ENCODE measurements around the gene CFAP221. TPM values are rescaled to one million over a fixed set of nuclear protein-coding genes. Genes with fewer than 3 reads are reported as not detected.
A peak's percentile ranks its signal among the peaks of the same experiment; 100 is the strongest.

CFAP221 gene
- polyA plus RNA-seq, 4 donors: 22.7 to 30.6 (median 28.4) TPM

GRCh38 chr2:119638685-119639554 is 94.7 kb downstream of the CFAP221 start:
- DNase-seq (ENCODE audit: low read depth in 4 of 4, low spot score in 3 of 4): no peak

GRCh38 chr2:119641562-119642258 is 97.5 kb downstream of the CFAP221 start:
- DNase-seq (ENCODE audit: low read depth in 4 of 4, low spot score in 3 of 4): peak; percentile 56 to 66 (median 64)

- no peak for DNase-seq (ENCODE audit: low read depth in 4 of 4, low spot score in 3 of 4)
Measured at GRCh38 chr2:119644186-119644585, 99.9 kb downstream of the CFAP221 start.

DNA sequence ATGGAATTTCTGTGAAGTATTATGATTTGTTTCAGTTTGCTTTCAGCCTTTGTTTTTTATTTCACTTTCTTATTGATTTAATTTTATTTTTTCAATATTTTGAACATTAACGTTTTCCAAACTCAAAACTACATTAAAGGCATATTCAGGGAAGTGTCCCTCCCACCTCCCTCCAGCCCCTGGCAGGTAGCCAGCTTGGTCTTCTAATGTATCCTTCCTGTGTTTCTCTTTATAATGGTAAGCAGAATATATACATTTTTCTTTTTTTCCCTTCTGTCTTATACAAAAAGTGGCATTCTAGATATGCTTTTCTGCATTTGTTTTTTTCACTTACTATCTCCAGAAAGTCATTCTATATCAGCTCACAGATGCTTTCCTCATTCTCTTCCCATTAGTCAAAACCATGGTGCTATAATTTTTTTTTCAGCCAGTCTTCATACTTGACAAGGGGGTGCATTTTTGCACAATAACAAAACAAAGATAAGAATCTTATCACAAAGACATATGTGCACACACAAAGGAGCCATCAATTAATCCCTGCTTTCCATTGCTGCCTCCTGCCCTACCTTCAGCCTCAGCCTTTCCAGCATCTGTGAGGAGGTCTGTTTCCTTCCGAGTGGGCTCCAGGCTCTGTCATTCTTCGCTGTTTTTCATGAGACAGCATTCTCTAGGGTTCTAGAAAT is 101.1 kb downstream of the CFAP221 start:
- DNase-seq (ENCODE audit: low read depth in 4 of 4, low spot score in 3 of 4): no peak

DNA sequence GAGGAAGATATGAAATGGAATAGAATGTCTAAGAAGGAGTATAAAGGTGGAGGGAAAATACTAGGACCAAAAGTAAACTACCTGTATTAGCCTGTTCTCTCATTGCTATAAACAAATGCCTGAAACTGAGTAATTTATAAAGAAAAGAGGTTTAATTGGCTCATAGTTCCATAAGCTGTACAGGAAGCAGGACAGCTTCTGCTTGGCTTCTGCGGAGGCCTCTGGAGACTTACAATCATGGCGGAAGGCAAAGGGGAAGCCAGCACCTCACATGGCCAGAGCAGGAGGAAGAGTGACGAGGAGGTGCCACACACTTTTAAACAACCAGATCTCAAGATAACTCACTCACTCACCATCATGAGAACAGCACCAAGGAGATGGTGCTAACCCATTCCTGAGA is 101.9 kb downstream of the CFAP221 start:
- no peak for DNase-seq (ENCODE audit: low read depth in 4 of 4, low spot score in 3 of 4)

DNA sequence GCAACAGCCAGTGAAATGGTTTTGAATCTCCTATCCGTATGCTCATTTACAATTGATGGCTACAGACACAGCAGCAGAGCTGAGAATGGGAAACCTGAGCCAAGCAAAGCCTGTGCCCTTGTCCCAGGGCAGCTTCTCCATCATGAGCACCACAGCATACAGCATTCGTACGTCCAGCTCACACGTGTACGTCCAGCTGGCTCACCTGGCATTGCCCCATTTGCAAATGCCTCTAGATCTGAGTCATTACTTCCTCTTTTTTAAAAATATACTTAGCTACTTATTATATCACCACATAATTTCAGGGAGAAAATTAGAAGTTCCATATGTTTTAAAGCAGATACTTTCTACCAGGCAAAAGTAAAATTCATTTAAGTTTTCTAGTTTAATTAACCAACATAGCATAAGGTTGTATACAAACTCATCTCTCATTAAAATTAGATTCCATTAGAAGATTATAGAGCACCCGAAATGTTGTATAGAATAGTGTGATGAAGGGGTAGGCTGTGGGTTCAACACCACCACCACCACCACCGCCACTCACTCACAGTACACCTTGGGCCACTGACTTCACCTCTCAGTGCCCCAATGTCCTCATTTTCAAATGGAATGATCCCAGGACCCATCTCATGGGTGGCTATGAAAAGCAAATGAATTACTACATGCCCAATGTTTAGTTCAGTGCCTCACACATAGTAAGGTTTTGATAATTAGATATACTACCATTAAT is 103.4 kb downstream of the CFAP221 start:
- DNase-seq (ENCODE audit: low read depth in 4 of 4, low spot score in 3 of 4): no peak

DNA sequence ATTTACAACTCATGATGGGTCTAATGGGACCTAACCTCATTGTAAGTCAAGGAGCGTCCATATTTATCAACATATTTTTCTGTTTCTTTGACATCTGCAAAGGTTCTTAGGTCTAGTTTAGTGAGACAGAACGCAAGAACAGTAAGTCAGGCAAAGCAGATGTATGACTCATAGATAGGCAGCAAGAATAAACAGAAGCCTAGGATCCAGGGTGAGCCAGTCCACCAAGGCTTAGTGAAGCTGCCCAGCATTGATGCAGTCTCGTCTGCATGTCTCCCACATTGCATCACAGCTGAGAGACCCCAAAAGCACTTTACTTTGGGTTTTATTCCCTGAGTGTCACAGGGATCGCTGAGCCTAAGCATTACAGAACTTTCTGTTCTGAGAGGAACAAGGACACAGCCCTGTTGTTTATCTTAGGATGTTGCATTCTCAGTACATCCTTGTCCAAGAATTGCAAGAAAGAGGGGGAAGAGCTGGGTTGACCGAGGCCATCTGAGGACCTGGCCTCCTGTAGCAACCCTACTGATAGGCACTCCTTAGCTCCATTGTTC is 105.2 kb downstream of the CFAP221 start:
- no peak for DNase-seq (ENCODE audit: low read depth in 4 of 4, low spot score in 3 of 4)

GRCh38 chr2:119650206-119650605 is 106.0 kb downstream of the CFAP221 start:
- no peak for DNase-seq (ENCODE audit: low read depth in 4 of 4, low spot score in 3 of 4)

- DNase-seq (ENCODE audit: low read depth in 4 of 4, low spot score in 3 of 4): no peak
Measured at GRCh38 chr2:119650846-119651370, 106.7 kb downstream of the CFAP221 start.

DNA sequence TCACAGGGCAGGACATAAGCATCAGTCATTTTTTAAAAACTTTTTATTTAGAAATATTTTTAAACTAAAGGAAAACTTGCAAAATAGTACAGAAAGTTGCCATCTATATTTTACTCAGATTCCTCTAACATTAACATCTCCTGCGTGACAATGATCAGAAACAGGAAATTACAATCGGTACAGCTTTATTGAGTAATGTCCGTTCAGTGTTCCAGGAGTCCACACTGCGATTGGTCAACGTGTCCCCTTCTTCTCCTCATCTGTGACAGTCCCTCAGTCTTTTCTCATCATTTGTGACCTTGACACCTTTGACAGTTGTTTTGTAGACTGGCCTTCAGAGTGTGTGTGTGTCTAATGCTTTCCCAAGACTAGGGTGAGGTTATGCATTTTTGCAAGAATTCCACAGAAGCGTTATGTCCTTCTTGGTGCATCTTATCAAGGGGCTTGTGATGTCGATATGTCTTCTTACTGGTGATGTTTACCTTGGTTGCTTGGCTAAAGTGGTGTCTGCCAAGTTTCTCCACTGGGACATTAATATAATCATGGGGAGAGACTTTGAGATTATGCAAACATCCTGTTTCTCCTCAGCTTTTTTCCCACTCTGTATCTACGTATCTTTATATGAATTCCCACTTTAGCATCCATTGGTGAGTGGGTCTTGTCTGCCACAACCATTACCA is 113.4 kb downstream of the CFAP221 start:
- DNase-seq (ENCODE audit: low read depth in 4 of 4, low spot score in 3 of 4): no peak

- DNase-seq (ENCODE audit: low read depth in 4 of 4, low spot score in 3 of 4): no peak
Measured at GRCh38 chr2:119659601-119660342, 115.5 kb downstream of the CFAP221 start.

GRCh38 chr2:119660343-119660658 is 116.1 kb downstream of the CFAP221 start:
- DNase-seq (ENCODE audit: low read depth in 4 of 4, low spot score in 3 of 4): no peak

DNA sequence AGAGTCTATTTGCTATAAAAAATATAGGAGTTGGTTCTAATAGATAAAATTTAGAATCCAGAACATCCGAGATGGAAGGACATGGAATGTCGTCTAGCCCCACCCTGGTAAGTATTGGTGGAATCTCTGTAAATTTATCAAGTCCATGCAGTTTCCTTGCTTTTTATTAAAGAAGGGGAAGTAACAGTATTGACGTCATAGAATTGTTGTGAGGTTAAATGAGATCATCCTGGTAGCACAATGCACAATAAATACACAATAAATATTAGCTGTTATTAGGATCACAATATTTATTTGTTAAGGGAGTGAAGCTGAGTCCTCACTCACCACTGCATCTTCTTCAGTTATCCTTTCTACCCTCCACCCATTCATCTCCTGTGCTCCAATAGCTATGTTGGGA is 118.0 kb downstream of the CFAP221 start:
- no peak for DNase-seq (ENCODE audit: low read depth in 4 of 4, low spot score in 3 of 4)

DNA sequence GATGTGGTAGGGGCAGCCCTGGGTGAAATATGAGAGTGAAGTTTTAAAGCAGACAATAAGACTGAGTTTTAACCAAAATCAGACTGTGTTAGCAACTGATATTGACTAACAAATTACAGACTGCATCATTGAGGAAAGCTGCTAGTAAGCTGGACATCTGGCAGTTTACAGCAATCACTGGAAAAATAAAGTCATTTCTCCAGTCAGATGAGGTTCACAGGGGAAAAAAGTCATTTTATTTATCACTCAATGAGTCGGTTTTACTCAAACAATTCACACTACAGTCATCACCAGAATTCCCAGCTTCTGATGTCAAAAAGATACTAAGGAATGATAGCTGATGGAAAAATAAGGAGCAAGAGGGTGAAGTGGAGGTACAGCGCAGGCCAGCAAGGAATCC is 124.3 kb downstream of the CFAP221 start:
- no peak for DNase-seq (ENCODE audit: low read depth in 4 of 4, low spot score in 3 of 4)

DNA sequence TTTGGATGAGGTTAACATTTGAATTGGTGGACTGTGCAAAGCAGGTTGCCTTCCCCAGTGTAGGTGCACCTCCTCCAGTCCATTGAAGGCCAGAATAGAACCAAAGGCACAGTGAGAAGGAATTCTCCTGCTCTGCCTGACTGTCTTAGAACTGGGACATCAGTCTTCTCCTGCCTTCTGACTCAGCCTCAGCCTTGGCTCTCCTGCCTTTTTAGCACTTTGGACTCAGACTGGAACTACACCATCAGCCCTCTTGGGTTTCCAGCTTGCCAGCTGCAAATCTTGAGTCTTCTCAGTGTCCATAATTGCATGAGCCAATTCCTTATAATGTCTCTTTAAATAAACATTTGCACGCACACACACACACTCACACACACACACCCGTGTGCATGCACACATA is 126.8 kb downstream of the CFAP221 start:
- DNase-seq (ENCODE audit: low read depth in 4 of 4, low spot score in 3 of 4): no peak

GRCh38 chr2:119671752-119672151 is 127.5 kb downstream of the CFAP221 start:
- DNase-seq (ENCODE audit: low read depth in 4 of 4, low spot score in 3 of 4): no peak

DNA sequence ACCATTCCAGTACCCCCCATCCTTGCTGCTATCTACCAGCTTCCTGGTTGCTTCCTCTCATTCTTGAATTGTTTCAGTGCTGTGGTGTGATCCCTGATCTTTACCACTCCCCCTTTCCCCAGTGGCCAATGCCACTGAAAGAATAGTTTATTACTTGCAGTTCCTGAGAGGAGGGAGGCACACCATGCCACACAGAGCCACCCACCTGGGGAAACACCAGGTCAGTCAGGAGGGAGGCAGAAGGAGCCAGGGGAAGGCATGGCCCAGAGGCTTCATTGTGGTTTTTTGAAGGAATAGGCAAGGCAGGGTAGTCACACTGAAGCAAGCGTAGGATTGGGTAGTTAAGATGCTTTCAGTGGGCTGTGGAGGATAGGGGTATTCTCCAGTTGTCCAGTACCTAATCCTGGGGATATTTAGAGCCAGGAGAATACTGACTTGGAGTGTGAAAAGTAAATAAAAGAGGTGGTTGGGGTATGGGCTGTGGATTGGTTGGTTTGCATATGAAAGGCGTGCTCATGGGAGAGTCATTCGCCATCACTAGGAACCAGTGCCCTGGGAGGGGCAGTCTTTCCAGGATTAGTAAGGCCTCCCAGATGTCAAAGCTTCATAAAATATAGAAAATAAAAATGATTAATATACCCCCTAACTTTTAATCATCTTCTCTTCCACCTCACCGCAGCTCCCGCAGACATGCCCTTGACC is 128.1 kb downstream of the CFAP221 start:
- DNase-seq (ENCODE audit: low read depth in 4 of 4, low spot score in 3 of 4): no peak

DNA sequence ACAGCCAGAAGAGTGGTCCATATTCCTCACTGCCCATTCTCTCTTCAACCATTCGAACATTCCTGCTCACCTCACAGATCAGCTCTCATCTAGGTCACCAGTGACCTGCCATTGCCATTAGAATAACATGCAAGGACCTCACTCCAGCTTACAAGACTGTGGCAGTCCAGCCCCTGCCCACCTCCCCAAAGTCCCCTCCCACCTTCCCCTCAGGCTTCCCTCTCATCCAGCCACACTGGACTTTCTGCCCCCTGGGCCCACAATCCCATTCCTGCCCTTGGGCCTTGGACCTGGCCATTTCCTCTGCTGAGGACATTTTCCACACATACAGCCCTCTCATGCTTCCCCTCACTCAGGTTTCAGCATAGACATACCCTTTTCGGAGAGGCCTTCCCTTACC is 129.5 kb downstream of the CFAP221 start:
- no peak for DNase-seq (ENCODE audit: low read depth in 4 of 4, low spot score in 3 of 4)

Data from right renal pelvis (tissue), 4 donors.